Stimulated activated naive CD8-positive, alpha-beta T cell treated with anti-CD3 and anti-CD28 coated beads, Interleukin-15, Interleukin-2, amounts not matched to agents 100 ng/mL and 50 ng/mL, for 24 hours (primary cell): ENCODE results near the gene TSHZ1.

ENCODE experiments used
- H3K27ac Mint-ChIP-seq: one replicate; pipeline ENCODE4 v1.8.0; 2021; ENCODE audit warnings: mild to moderate bottlenecking, mixed read lengths
- H3K27me3 Mint-ChIP-seq: one replicate; pipeline ENCODE4 v1.8.0; 2021; ENCODE audit warnings: mixed read lengths
- H3K36me3 Mint-ChIP-seq: one replicate; pipeline ENCODE4 v1.8.0; 2021; ENCODE audit warnings: low read depth, mixed read lengths
- H3K4me1 Mint-ChIP-seq: one replicate; pipeline ENCODE4 v1.8.0; 2021; ENCODE audit warnings: low read depth, mixed read lengths
- H3K4me3 Mint-ChIP-seq: one replicate; pipeline ENCODE4 v1.8.0; 2021; ENCODE audit warnings: mild to moderate bottlenecking, mixed read lengths
- H3K9me3 Mint-ChIP-seq: one replicate; pipeline ENCODE4 v1.8.0; 2021; ENCODE audit warnings: mixed read lengths

Gene TSHZ1

GRCh38 chr18:75218065-75218923, 7.7 kb downstream of the TSHZ1 start:
- no peak overlapping the region for H3K27ac Mint-ChIP-seq
- H3K4me3 Mint-ChIP-seq, result no peak overlapping the region
- H3K27me3 Mint-ChIP-seq, result no peaks in the 10 kb centered on the region
- no peaks in the 10 kb centered on the region for H3K36me3 Mint-ChIP-seq
- no peaks in the 10 kb centered on the region for H3K9me3 Mint-ChIP-seq
- H3K4me1 Mint-ChIP-seq, result peaks cover 88% of the 10 kb centered on the region

- Mint-ChIP-seq H3K27ac (no peak overlapping the region), H3K4me1 (peaks cover 85% of the 10 kb centered on the region), H3K36me3 (no peaks in the 10 kb centered on the region), H3K27me3 (no peaks in the 10 kb centered on the region), H3K9me3 (no peaks in the 10 kb centered on the region), H3K4me3 (peak overlapping the region; percentile 9)
Measured at GRCh38 chr18:75219745-75220375, 9.3 kb downstream of the TSHZ1 start.

- H3K4me1 Mint-ChIP-seq, result peaks cover 76% of the 10 kb centered on the region
- no peaks in the 10 kb centered on the region for H3K9me3 Mint-ChIP-seq
- H3K4me3 Mint-ChIP-seq, result no peak overlapping the region
- H3K27me3 Mint-ChIP-seq, result no peaks in the 10 kb centered on the region
- H3K27ac Mint-ChIP-seq, result no peak overlapping the region
- peaks cover 3% of the 10 kb centered on the region for H3K36me3 Mint-ChIP-seq
Measured at GRCh38 chr18:75220551-75221355, 10.2 kb downstream of the TSHZ1 start.

- Mint-ChIP-seq H3K27me3 (no peaks in the 10 kb centered on the region), H3K27ac (no peak overlapping the region), H3K4me3 (no peak overlapping the region), H3K4me1 (peaks cover 73% of the 10 kb centered on the region), H3K36me3 (peaks cover 5% of the 10 kb centered on the region), H3K9me3 (no peaks in the 10 kb centered on the region)
Measured at GRCh38 chr18:75221397-75221796, 10.8 kb downstream of the TSHZ1 start.

GRCh38 chr18:75221897-75222296, 11.3 kb downstream of the TSHZ1 start:
- Mint-ChIP-seq H3K4me3 (no peak overlapping the region), H3K27ac (peak overlapping the region; percentile 68), H3K36me3 (peaks cover 5% of the 10 kb centered on the region), H3K4me1 (peaks cover 73% of the 10 kb centered on the region), H3K9me3 (no peaks in the 10 kb centered on the region), H3K27me3 (no peaks in the 10 kb centered on the region)

- Mint-ChIP-seq H3K4me1 (peaks cover 73% of the 10 kb centered on the region), H3K4me3 (no peak overlapping the region), H3K9me3 (no peaks in the 10 kb centered on the region)
Measured at GRCh38 chr18:75222407-75222806, 11.8 kb downstream of the TSHZ1 start.

GRCh38 chr18:75223687-75224347, 13.2 kb downstream of the TSHZ1 start:
- Mint-ChIP-seq H3K4me3 (no peak overlapping the region), H3K4me1 (peaks cover 81% of the 10 kb centered on the region), H3K36me3 (peaks cover 5% of the 10 kb centered on the region), H3K27me3 (no peaks in the 10 kb centered on the region), H3K9me3 (no peaks in the 10 kb centered on the region), H3K27ac (no peak overlapping the region)

More at GRCh38 chr18:75222407-75222806, 11.8 kb downstream of the TSHZ1 start:
- peaks cover 5% of the 10 kb centered on the region for H3K36me3 Mint-ChIP-seq
- H3K27ac Mint-ChIP-seq, result no peak overlapping the region
- H3K27me3 Mint-ChIP-seq, result no peaks in the 10 kb centered on the region

- Mint-ChIP-seq H3K36me3 (peaks cover 16% of the 10 kb centered on the region), H3K4me3 (peak overlapping the region; percentile 59), H3K9me3 (no peaks in the 10 kb centered on the region), H3K27me3 (no peaks in the 10 kb centered on the region), H3K4me1 (peaks cover 69% of the 10 kb centered on the region), H3K27ac (no peak overlapping the region)
Measured at GRCh38 chr18:75226286-75226955, 15.8 kb downstream of the TSHZ1 start.

GRCh38 chr18:75226956-75227316, 16.3 kb downstream of the TSHZ1 start:
- Mint-ChIP-seq H3K36me3 (peaks cover 16% of the 10 kb centered on the region), H3K4me1 (peaks cover 65% of the 10 kb centered on the region), H3K9me3 (no peaks in the 10 kb centered on the region), H3K27me3 (no peaks in the 10 kb centered on the region), H3K4me3 (no peak overlapping the region), H3K27ac (peak overlapping the region; percentile 23)

GRCh38 chr18:75227535-75228296, 17.1 kb downstream of the TSHZ1 start:
- Mint-ChIP-seq H3K27ac (peak overlapping the region; percentile 23), H3K27me3 (no peaks in the 10 kb centered on the region), H3K4me3 (peak overlapping the region; percentile 5), H3K4me1 (peaks cover 57% of the 10 kb centered on the region), H3K36me3 (peaks cover 16% of the 10 kb centered on the region), H3K9me3 (no peaks in the 10 kb centered on the region)

GRCh38 chr18:75228967-75229366, 18.4 kb downstream of the TSHZ1 start:
- no peak overlapping the region for H3K4me3 Mint-ChIP-seq
- no peak overlapping the region for H3K27ac Mint-ChIP-seq
- peaks cover 46% of the 10 kb centered on the region for H3K4me1 Mint-ChIP-seq
- no peaks in the 10 kb centered on the region for H3K9me3 Mint-ChIP-seq
- H3K27me3 Mint-ChIP-seq, result no peaks in the 10 kb centered on the region
- H3K36me3 Mint-ChIP-seq, result peaks cover 16% of the 10 kb centered on the region

GRCh38 chr18:75229437-75229836, 18.8 kb downstream of the TSHZ1 start:
- no peak overlapping the region for H3K4me3 Mint-ChIP-seq
- H3K27me3 Mint-ChIP-seq, result no peaks in the 10 kb centered on the region

GRCh38 chr18:75230163-75231052, 19.8 kb downstream of the TSHZ1 start:
- H3K9me3 Mint-ChIP-seq, result no peaks in the 10 kb centered on the region
- no peaks in the 10 kb centered on the region for H3K27me3 Mint-ChIP-seq
- peaks cover 16% of the 10 kb centered on the region for H3K36me3 Mint-ChIP-seq
- no peak overlapping the region for H3K27ac Mint-ChIP-seq
- peaks cover 41% of the 10 kb centered on the region for H3K4me1 Mint-ChIP-seq
- H3K4me3 Mint-ChIP-seq, result no peak overlapping the region

More at GRCh38 chr18:75229437-75229836, 18.8 kb downstream of the TSHZ1 start:
- Mint-ChIP-seq H3K9me3 (no peaks in the 10 kb centered on the region), H3K4me1 (peaks cover 41% of the 10 kb centered on the region), H3K36me3 (peaks cover 16% of the 10 kb centered on the region), H3K27ac (no peak overlapping the region)
